ENCODE measurements around the gene ARHGEF10L.

The ARHGEF10L gene

DNA sequence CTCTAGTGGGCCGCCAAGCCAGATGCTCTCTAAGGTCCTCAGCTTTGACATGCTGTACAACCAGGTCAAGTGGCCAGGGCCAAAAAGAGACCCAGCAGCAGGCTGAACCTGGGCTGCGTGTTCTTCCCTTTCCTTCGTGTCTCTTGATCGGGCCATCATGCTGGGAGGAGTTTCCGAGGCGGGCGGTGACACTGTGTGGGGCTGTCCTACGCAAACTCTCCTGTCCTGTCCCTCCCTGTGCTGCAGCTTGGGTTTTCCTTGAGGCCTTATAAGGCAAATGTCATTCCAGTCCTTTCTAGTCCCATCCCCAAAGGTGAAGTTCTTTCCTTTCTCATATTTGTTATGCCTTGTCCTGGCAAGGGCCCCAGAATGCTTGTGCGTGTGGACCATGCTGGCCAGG is 56.7 kb downstream of the ARHGEF10L start:
- DNase-seq: no peak

DNA sequence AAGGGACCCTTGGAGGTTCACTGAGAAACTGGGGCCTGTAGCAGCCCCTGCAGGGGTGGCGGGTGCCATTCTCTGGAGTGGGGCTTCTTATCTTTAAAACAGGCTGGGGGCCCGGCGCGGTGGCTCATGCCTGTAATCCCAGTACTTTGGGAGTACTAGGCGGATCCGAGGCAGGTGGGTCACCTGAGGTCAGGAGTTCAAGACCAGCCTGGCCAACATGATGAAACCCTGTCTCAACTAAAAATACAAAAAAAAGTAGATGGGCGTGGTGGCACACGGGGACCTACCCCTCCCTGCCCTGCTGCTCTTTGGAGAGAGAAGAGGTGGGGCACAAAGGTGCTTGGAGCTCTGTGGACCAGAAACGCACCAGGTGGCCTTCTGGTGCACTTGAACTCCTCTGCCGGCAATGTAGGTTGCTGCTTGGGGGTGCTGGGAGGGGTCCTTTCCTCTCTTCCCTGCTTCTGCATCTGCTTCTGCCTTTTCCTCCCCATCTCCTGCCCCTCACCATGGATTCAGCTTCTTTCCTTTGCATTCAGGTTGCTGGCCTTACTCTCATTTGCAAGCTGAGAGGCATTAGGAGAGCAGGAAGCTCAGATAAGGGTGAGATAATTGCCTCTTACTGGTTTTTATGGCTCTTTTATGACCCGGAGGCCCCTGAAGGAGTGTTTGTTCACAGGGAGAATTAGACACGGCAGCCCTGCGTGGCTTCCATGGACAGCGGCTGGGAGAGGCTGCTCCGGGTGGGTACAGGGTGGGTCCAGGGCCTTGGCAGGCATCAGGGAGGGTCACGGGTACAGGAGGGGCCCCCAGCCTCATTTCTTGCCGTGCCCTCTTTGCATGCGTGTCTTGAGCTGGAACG is 57.4 kb downstream of the ARHGEF10L start:
- DNase-seq: no peak

- DNase-seq: no peak
Measured at GRCh38 chr1:17597651-17598050, 58.2 kb downstream of the ARHGEF10L start.

- DNase-seq: no peak
Measured at GRCh38 chr1:17598251-17598650, 58.8 kb downstream of the ARHGEF10L start.

- no peak for DNase-seq
Measured at GRCh38 chr1:17599291-17599953, 59.9 kb downstream of the ARHGEF10L start.

DNA sequence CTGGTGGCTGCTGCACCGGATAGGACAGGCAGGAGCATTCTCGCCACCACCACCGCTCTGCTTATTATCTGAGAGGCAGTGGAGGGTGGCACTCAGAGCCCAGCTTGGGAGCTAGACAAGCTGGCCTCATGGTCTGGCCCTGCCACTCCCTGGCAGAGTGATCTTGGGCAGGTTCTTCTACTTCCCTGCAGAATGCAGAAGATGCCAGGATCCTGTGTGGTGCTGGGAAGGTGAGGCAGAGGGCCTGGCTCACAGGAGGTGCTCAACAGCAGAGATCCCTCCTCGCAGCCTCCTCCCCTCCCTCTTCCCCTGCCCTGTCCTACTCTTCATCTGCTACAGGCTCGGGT is 60.4 kb downstream of the ARHGEF10L start:
- DNase-seq: no peak

- DNase-seq: no peak
Measured at GRCh38 chr1:17600321-17600720, 60.8 kb downstream of the ARHGEF10L start.

DNA sequence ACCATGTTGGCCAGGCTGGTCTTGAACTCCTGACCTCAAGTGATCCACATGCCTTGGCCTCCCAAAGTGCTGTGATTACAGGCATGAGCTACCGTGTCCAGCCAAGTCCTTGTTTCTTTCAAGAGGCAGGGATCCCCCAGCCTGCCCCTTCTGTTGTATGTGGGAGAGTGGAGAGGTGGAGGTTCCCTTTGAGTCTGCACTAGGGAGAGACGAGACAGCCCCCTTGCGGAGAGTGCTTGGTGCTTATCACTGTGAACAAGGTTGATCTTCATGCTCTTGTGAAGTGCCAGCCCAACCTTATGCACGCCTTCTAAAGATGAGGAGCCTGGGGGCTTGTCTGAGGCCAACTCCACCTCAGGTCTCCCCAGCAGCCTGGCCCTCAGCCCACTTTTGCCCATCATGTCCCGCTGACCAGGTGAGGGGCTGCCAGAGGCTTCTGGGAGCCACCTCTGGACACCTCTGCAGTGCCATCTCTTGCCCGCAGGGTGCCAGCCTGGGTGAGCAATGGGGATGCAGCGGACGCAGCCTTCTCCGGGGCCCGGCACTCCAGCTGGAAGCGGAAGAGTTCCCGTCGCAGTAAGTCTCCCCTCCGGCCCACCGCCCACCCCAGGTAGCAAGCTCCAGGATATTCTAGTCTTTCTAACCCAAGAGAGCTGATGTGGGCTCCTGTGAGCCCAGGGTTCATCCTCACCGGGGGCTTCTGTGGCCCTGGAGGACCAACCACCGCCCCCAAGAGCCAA is 62.3 kb downstream of the ARHGEF10L start:
- DNase-seq: no peak

GRCh38 chr1:17603091-17603841 is 63.8 kb downstream of the ARHGEF10L start:
- DNase-seq: peak; percentile 44

GRCh38 chr1:17605582-17606344 is 66.3 kb downstream of the ARHGEF10L start:
- no peak for DNase-seq

- DNase-seq: peak; percentile 71
Measured at GRCh38 chr1:17606826-17607440, 67.4 kb downstream of the ARHGEF10L start.

DNA sequence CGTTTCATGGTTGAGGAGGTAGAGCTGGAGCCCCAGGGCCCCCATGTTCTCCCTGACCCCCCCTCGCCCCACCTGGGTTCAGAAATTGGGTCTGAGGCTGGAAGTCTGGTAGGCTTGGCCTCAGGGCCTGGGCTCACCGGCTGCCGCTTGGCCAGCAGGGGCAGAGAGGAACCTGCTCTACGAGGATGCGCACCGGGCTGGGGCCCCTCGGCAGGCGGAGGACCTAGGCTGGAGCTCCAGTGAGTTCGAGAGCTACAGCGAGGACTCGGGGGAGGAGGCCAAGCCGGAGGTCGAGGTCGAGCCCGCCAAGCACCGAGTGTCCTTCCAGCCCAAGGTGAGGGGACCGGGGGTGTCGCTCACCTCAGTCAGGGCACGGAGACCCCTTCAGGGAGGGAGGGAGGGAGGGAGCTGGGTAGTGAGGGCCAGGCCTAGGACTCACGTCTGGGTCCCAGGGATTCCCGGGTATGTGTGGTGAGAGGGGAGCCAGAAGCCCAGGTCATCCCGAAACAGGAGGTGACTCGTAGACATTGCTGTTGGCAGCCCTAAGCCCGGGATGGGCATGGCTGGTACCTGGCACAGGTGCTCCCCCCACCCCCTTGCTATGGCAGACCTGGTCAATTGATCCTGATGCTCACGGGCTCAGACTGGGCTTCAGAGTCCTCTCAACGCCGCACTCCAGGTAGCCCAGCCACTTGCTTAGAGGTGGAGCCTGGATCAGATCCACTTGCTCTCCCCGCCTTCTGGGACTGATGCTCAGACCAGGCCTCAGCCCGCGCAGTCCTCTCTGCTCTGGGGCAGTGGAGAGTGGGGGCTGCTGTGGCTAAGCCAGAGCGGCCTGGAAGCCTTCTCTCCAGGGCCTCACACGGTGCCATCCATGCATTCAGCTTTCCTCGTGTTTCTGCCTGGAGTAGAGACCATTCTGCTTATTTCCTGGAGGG is 68.4 kb downstream of the ARHGEF10L start:
- DNase-seq: no peak

DNA sequence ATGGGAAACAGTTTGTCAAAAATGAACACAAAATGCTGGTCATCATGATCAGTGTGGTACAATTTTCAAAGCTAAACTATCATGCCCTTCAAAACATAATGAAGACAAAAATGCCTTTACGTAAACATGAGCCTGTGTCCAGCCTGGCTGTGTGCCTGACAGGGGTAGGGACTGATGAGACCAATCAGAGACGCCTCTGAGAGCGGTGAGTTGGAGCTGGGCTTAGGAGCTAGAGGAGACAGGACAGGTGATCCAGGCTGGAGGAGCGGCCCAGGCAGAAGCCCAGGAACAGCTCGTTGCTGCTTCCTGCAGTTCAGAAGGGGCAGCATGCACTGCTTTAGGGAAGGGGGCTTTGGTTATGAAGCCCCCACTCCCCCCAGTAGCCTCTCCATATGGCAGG is 70.0 kb downstream of the ARHGEF10L start:
- DNase-seq: no peak

- no peak for DNase-seq
Measured at GRCh38 chr1:17610085-17610484, 70.6 kb downstream of the ARHGEF10L start.

DNA sequence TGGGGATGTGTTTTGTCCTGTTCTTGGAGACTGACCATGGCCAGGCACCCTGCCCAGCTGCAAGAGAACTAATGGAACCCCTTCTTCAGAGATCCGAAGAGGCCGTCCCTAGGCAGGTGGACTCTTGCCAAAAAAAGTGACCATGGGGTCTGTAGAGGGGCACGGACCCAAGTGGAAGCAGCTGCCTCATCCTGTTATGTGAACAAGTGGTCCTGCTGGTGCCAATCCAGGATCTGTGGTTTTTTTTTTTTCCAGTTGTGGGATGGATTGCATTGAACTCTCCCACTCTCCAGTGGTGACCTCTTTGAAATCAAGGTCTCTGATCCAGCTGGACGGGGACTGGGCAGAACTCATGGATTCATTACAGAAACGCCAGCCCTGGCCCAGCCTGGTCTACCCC is 71.2 kb downstream of the ARHGEF10L start:
- DNase-seq: no peak

GRCh38 chr1:17611991-17612390 is 72.5 kb downstream of the ARHGEF10L start:
- no peak for DNase-seq

- DNase-seq: no peak
Measured at GRCh38 chr1:17612831-17613230, 73.3 kb downstream of the ARHGEF10L start.

DNA sequence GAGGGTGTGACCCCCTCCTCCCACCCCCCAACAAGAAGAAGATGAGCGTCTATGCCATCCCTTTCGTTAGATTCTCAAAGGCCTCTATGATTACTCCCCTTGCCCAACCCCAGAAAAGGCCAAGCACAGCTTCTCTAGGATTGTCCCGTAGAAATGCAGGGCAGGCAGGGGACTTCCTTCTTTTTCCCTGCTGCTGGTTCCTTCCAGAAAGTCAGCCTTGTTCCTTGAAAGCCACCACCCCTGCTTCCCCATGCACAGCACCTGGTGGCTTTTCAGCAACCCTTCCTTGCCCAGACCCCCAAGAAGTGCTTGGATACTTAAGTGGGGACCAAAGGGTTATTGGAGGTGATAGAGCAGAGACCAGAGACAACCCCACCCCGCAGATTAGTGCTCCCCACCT is 75.1 kb downstream of the ARHGEF10L start:
- DNase-seq: peak; percentile 40

DNA sequence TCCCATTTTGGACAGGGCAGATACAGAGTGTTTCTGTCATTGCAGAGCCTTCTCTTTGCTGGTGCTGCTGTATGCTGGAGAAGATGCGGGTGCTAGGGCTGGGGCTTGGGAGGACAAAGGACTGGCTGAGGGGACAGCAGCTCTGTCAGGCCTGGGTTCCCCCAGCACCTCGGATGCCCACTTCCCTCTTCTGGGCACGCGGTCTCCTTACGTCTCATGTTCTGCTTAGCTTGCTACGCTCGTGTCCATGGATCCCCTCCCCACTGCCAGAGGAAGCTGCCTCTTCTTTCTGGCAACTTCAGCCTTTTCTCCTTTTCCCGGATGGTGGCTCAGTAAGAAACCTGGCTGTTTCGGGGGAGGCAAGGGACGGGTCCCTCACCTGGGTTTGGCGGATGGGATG is 75.7 kb downstream of the ARHGEF10L start:
- DNase-seq: peak; percentile 44

DNA sequence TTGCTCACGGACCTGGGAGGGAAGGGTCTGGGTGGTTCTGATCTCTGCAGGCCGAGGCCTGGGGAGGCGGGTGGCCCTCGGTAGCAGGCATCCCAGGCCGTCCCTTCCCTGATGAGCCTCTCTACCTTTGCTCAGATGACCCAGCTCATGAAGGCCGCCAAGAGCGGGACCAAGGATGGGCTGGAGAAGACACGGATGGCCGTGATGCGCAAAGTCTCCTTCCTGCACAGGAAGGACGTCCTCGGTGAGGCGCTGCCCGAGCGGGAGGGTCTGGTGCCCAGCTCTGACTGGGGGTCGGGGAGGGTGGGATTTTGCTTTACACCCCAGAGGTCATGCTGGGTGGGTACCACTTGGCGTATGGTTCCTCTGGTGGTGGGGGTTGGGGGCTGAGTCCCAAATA is 76.5 kb downstream of the ARHGEF10L start:
- DNase-seq: no peak
